Measurements from ENCODE around the gene SNCG.
"Not testable (repeated sequence)": the region's sequence is repeated elsewhere in the genome, so short reads cannot be mapped to it uniquely, and the experiment has no call there.

Gene SNCG

DNA sequence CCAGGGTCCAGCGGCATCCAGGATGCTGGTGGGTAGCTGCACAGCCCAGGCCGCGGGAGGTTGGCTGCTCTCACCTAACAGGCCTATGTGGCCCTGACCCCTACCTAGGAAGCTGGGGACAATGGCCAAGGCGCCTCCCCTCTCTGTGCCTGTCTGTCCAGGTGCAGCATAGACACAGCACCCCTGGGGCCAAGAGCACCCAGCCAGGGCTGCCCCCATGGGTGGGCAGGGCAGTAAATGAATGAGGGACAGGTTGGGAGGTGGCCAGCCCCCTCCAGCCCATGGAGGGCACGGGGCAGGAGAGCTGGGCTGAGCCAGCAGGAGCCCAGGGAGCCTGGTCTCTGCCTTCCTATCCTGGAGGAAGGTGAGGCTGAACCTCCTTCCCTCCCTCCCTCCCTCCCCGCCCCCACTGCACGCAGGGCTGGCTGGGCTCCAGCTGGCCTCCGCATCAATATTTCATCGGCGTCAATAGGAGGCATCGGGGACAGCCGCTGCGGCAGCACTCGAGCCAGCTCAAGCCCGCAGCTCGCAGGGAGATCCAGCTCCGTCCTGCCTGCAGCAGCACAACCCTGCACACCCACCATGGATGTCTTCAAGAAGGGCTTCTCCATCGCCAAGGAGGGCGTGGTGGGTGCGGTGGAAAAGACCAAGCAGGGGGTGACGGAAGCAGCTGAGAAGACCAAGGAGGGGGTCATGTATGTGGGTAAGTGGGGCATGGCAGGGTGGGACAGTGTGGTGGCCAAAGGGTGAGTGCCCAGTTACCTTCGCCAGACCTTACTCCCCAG lies at the start of gene SNCG:
Gene SNCG (plus strand): TSS at position 484 of the 785 bp plus-strand sequence. CDS start 99 bp downstream, at position 583.
- intact Hi-C loops (cut with DNase I) = no loop called here
- DNase-seq = peak in 1 of 42 donors; percentile 47

DNA sequence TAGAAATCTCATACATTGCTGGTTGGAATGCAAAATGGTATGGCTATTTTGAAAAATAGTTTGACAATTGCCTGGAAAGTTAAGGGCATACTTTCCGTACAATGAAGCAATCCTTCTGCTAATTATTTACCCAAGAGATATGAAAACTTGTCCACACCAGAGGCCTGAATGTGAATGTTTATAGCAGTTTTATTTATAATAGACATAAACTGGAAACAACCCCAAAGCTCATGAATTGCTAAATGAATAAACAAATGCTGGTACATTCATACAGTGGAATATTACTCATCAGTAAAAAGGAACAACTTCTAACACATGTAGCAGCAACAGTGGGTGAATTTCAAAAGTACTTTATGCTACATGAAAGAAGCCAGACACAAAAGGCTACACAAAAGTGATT lies 43.7 kb upstream of the SNCG start:
- intact Hi-C loops (cut with DNase I) = no loop called here
- no peak for DNase-seq

DNA sequence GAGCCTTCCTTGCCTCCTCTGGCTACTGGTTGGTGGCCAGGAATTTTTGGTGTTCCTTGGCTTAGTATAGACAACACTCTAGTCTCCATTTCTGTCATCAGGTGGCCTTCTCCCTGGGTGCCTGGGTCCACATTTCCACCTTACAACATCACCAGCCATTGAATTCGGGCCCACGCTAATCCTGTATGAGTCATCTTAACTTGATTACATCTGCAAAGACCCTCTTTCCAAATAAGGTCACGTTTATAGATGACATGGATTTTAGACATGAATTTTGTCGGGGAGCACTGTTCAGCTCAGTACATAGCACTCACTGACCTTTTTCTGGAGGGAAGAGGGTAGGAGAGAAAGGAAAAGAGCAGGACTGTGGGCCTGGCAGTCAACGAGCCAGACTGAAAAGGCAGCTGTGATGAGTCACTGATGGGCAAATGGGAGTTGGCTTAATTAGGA lies 40.4 kb upstream of the SNCG start:
- intact Hi-C loops (cut with DNase I) = no loop called here
- peak in 1 of 42 donors; percentile 57 for DNase-seq

DNA sequence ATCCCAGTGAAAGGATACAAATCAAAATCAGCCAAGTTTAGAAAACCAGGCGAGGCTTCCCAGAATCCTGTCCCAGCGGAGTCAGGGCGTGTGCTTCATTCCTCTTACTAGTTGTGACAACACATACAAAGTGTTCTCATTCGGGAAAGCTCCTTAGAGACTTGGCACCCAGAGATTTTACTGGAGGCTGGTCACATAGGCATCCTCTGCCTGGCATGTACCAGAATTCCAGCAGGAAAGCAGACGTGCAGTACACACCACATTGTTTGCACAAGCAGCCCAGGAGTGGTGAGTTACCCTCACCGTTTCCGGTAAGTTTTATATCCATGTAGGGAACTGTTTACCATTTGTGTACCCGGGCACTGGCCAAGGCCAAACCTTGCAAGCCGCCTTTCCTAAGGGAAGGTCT lies 35.8 kb upstream of the SNCG start:
- intact Hi-C loops (cut with DNase I) = no loop called here
- no peak for DNase-seq

DNA sequence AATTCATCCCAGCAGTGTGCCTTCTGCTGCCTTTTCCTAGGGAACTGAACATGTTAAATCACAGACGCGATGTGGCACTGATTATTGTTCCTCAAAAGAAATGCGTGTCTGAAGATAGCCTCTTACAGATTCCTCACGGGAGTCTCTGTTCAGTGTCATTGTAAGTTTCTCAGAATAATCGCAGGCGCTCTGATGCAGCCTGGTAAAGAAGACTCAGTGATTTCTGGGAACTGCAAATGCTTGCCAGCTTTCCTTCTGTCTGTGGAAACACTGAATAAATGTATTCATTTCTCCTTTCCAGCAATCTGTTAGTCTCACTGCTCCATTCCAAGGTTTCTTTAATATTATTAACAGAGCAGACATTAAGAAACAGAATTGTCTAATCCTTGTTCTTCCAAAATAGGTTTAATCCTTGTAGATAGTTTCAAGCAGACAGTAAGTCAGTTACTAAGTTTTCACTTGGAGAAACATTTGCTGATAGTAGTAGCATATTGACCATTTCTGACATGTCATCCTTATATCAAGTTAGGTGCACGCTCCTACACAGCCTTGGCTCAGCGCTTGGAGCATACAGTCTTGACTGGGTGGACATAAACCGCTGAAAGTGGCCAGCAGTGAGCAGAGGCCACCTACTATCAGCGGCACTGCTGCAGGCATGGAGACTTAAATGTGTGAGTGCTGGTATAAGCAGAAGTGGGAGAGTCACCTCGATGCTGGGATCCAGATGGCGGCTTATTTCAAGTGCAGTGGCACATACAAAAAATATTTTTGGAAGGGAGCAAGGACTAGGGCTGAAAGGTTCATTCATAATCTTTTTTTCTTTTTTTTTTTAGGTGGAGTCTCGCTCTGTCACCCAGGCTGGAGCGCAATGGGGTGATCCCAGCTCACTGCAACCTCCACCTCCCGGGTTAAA lies 28.7 kb upstream of the SNCG start:
- peak in 1 of 42 donors; percentile 23 for DNase-seq
- intact Hi-C loops (cut with DNase I) = loop anchor here (10.0 kb wide), 1 partner anchor 165 kb away; the partner anchor contains the start of genes GLUD1 and SHLD2

DNA sequence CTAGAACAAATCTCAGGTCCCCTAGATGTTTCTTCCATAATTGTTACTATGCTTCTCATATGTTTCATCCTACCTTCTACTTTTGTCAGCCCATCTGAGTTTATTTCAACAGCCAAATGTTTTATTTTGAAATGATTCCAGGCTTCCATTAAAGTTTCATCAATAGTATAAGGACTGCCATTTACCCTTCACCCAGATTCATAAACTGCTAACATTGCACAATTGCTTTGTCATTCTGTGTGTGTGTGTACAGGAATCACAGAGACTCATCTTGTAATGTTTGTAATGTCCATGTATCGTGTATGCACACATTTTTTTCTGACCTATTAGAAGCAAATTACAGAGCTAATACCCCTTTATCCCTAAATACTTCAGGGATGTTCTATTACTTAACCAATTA lies 26.5 kb upstream of the SNCG start:
- DNase-seq = no peak
- intact Hi-C loops (cut with DNase I) = loop anchor here (10.0 kb wide), 1 partner anchor 163 kb away; the partner anchor contains the start of genes GLUD1 and SHLD2

DNA sequence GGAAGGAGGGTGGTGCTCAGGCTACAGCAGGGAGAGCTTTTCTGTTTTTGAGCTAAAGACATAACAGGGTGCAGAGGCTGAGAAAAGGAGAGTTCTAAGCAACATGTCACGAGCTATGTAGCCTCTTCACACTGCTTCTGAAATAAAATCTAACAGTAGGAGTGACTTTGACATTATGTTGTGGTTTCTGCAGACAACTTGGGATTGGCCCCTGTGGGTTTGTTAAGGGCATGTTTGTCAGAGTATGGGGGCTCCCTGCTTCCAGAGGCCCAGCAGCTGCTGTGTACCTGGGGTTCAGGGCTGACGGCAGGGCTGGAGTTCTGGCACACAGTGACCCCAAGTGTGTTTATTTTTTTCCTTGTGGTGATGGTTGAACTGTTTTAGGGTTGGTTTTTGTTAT lies 25.7 kb upstream of the SNCG start:
- peak in 1 of 42 donors; percentile 30 for DNase-seq
- intact Hi-C loops (cut with DNase I) = loop anchor here (10.0 kb wide), 1 partner anchor 162 kb away; the partner anchor contains the start of genes GLUD1 and SHLD2

DNA sequence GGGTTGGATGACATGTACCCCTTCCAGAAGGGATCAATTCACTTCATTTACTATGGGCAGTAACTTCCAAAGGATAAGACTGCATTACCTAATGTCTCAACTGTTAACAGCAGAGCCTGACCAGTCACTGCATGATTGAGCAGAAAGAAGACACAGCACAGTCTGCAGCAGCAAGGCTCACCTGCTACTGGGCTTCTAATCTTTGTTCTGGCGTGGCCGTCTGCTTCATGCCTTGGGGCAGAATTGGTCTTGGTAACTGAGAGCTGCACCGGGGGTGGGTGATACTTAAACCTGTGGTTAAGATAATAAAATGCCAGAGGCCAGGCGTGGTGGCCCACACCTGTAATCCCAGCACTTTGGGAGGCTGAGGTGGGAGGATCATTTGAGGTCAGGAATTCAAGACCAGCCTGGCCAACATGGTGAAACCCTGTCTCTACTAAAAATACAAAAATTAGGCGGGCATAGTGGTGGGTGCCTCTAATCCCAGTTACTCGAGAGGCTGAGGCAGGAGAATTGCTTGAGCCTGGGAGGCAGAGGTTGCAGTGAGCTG lies 24.2 kb upstream of the SNCG start:
- not testable (repeated sequence) for DNase-seq
- intact Hi-C loops (cut with DNase I) = loop anchor here (10.0 kb wide), 1 partner anchor 161 kb away; the partner anchor contains the start of genes GLUD1 and SHLD2

DNA sequence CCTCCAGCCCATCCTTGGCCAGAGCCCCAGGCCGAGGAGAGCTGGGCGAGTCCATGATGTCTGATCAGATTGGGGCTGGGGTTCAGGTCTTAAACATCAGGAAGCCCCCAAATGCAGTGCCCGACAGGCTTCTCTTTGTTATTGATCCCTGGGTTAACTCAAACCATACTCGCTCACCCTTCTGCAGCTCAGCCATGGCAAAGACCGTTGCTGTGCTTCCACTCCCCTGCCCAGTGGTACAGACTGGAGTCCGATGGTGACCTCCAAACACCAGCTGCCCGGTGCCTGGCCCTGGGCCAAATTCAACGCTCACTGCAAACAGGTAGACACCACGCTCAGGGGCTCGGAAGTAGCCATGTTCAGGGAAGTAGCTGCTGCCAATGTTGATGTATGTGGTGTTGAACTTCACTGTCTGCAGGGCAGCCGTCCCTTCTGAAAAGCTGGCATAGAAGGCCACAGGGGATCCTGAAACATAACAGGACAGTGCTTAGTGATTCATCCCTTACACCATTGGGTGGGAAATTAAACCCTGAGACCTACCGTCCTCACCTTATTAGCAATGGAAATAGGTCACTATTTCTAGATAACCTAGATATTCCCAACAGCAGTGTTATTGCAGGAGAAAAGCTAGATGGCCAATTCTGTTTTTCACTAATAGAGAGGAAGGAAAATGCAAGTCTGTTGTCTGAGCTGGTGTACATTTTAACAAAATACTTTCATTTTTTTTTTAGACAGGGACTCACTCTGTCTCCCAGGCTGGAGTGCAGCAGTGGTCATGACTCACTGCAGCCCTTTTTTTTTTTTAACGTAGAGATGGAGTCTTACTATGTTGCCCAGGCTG lies 21.5 kb upstream of the SNCG start:
- peak in 3 of 42 donors; percentile 18 to 51 (median 45) for DNase-seq
- intact Hi-C loops (cut with DNase I) = loop anchor here (10.0 kb wide), 1 partner anchor 158 kb away; the partner anchor contains the start of genes GLUD1 and SHLD2

DNA sequence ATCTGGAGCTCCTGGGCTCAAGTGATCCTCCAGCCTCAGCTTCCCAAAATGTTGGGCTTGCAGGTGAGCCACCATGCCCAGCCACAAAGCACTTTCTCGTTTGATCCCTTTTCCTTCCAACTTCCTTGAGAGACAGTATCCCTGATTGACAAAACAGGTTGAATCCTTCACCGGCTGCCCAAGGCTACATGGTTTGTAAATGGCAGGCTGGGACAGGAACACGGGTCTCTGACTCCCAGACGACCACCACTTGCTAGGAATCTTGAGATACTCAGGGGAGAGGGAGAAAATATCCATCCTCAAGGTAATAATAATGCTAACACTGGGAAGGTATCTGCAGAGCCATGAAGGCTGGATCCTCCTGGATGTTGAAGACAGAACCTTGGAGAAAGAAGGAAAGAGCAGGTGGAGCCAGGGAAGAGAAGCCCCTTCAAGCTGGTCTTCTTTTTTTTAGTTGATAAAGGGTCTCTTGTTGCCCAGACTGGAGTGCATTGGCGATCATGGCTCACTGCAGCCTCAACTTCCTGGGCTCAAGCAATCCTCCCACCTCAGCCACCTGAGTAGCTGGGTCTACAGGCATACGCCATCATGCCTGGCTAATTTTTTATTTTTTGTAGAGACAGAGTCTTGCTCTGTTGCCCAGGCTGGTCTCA lies 20.8 kb upstream of the SNCG start:
- intact Hi-C loops (cut with DNase I) = loop anchor here (10.0 kb wide), 1 partner anchor 157 kb away; the partner anchor contains the start of genes GLUD1 and SHLD2
- DNase-seq = peak in 3 of 42 donors; percentile 9 to 35 (median 25)

DNA sequence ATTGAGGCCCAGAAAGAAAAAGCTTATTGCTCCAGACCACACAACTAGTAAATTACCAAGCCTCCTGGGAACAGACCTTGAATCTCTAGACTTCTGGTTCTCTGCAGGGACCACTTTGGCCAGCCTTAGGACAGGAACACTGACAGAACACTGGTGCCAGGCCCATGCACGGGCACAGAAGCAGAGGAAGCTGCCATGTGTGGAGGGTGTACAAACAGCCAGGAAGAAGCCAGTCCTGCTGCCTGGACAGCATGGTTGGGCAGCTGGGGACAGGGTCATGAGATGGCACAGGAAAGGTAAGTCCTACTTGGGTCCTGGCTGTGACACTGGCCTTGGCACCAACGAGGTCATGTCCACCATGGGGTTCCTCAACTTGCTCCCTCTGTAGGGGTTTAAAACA lies 20.1 kb upstream of the SNCG start:
- intact Hi-C loops (cut with DNase I) = loop anchor here (10.0 kb wide), 1 partner anchor 157 kb away; the partner anchor contains the start of genes GLUD1 and SHLD2
- peak in 6 of 42 donors; percentile 6 to 32 (median 15) for DNase-seq

DNA sequence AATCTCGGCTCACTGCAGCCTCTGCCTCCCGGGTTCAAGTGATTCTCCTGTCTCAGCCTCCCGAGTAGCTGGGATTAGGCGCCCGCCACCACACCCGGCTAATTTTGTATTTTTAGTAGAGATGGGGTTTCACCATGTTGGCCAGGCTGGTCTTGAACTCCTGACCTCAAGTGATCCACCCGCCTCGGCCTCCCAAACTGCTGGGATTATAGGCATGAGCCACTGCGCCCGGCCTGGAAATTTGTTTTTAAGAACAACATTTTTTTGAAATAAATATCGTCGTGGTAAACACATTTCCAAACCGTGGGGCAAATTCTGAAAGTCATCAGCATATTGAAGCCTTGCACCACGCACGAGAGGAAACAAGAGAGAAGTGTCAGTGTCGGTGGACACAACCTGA lies 18.3 kb upstream of the SNCG start:
- intact Hi-C loops (cut with DNase I) = not testable (repeated sequence)
- peak in 5 of 42 donors; percentile 1 to 40 (median 25) for DNase-seq

DNA sequence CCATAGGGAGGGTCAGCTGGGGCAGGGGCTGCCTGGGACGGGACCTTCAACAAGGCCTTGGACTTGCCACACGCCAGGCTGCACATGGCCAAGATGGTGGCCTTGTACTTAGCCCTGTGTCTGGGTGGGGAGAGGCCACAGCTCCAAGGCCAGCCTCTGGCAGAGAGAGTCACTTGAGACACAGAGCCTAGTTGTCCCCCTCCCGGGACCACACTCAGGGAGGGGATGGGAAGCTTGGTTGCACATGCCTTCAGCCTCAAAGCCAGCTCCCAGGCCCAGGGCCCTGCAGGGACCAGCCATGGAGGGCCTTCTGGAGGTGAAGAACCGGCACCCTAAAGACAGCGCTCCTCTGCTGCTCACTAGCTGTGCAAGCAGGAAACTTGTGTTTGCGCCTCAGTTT lies 17.7 kb upstream of the SNCG start:
- DNase-seq = peak in 7 of 42 donors; percentile 2 to 39 (median 14)
- intact Hi-C loops (cut with DNase I) = no loop called here

DNA sequence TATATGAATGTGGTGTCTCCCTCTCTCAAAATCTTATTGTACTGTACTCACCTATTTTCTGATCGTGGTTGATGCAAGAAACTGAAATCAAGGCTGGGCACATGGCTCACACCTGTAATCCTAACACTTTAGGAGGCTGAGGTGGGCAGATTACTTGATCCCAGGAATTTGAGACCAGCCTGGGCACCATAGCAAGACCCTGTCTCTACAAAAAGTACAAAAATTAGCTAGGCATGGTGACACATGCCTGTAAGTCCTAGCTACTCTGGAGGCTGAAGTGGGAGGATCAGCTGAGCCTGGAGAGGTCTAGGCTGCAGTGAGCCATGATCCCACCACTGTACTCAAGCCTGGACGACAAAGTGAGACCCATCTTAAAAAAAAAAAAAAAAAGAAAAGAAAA lies 17.0 kb upstream of the SNCG start:
- intact Hi-C loops (cut with DNase I) = no loop called here
- peak in 8 of 42 donors; percentile 1 to 33 (median 10) for DNase-seq

DNA sequence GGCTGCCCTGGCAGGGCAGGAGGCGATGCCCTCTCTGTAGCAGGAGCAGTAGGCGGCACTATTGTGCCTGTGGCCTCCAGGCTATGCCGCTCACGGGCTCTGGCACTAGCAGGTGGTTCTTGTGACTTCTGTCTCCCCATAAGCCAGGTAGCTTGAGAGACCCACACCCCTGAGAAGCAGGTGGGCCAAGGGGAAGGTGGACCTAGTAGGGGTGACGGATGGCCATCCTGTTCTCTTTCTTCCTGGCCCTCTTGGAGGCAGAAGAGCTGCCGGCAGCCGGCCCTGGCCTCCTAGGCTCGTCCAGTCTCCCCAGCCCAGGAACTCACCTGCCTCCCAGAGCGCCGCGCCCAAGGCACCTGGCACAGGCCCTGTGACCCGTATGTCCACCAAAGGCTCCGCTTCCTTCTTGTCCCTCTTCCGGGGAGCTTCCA lies 16.4 kb upstream of the SNCG start:
- intact Hi-C loops (cut with DNase I) = no loop called here

DNA sequence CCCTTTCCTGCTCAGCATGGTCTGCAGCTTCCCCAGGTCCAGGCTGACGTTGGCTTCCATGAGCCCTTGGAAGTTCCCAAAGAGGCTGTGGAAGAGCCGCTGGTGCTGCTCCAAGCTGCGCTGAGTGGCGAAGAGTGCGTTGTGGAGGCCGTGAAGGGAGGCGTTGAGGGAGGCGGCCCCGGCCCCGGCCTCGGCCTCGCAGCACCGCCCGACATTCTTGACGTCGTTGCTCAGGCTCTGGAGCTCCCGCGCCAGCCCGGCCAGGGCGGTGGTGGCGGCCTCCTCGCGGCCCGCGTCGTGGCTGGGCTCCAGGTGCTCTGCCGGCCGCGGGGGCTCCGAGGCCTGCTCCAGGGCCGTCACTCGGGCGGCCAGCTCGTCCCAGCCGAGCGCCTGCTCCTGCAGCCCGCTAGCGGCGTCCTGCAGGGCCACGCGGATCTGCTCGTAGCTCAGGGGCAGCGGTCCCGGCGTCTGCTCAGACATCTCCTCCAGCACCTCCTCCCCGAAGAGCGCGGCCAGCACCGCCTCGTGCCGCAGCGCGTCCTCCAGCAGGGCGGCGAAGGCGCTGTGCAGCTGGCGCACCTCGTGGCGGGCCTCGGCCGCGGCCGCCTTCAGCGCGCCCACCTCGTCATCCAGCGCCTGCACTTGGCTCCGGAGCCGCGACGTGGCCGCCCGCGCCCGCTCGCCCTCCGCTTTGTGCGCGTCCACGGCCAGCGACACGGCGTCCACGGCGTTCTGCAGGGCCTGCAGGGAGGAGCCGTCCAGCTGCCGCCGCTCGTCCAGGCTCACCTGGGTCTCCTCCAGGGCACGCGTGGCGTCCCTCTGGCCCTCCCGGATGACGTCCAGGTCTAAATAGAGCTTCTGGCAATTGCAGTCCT lies 15.7 kb upstream of the SNCG start:
- intact Hi-C loops (cut with DNase I) = no loop called here
- peak in 13 of 42 donors; percentile 4 to 36 (median 14) for DNase-seq

More for the DNA sequence above, 16.4 kb upstream of the SNCG start:
- peak in 5 of 42 donors; percentile 0 to 39 (median 24) for DNase-seq
